Fibroblast of mammary gland (primary cell): ENCODE results near the gene GALNT2.

Experiments used
- DNase-seq: peaks from one replicate; pipeline ENCODE4 v3.0.0-alpha.2; 2010; ENCODE audit warnings: low read depth
- H3K4me3 ChIP-seq: 2 replicates; pipeline ENCODE4 v1.5.1; 2011; ENCODE audit warnings: low read depth, mild to moderate bottlenecking, low read length, moderate library complexity; ENCODE audit not compliant: control insufficient read depth
- CTCF ChIP-seq: conservative IDR thresholded peaks from 2 replicates; pipeline ENCODE4 v1.5.1; 2011; ENCODE audit warnings: low read depth, low read length, inconsistent platforms; ENCODE audit not compliant: control insufficient read depth, insufficient read depth

GALNT2 gene

GRCh38 chr1:230233786-230234185, 166.7 kb downstream of the GALNT2 start:
- no peak for DNase-seq
- no peak for TF ChIP-seq CTCF
- no peak overlapping the region for H3K4me3 ChIP-seq

GRCh38 chr1:230235876-230236275, 168.8 kb downstream of the GALNT2 start:
- TF ChIP-seq CTCF, result no peak
- no peak for DNase-seq
- no peak overlapping the region for H3K4me3 ChIP-seq

GRCh38 chr1:230236301-230237008, 169.4 kb downstream of the GALNT2 start:
- no peak for DNase-seq
- no peak for TF ChIP-seq CTCF
- no peak overlapping the region for H3K4me3 ChIP-seq

GRCh38 chr1:230237009-230237370, 170.0 kb downstream of the GALNT2 start:
- no peak overlapping the region for H3K4me3 ChIP-seq
- no peak for DNase-seq
- TF ChIP-seq CTCF, result no peak

- no peak overlapping the region for H3K4me3 ChIP-seq
- no peak for TF ChIP-seq CTCF
- no peak for DNase-seq
Observed at GRCh38 chr1:230237805-230238204, 170.8 kb downstream of the GALNT2 start.

GRCh38 chr1:230240446-230241086, 173.5 kb downstream of the GALNT2 start:
- no peak overlapping the region for H3K4me3 ChIP-seq
- TF ChIP-seq CTCF, result no peak
- peak; percentile 52 for DNase-seq
